ENCODE results near the gene MTHFD1L. TPM values are rescaled to one million over a fixed set of nuclear protein-coding genes. Genes with fewer than 3 reads are reported as not detected.

Gene MTHFD1L
- total and polyA plus RNA-seq, 9 donors = 17.3 to 26.9 (median 24.9) TPM

DNA sequence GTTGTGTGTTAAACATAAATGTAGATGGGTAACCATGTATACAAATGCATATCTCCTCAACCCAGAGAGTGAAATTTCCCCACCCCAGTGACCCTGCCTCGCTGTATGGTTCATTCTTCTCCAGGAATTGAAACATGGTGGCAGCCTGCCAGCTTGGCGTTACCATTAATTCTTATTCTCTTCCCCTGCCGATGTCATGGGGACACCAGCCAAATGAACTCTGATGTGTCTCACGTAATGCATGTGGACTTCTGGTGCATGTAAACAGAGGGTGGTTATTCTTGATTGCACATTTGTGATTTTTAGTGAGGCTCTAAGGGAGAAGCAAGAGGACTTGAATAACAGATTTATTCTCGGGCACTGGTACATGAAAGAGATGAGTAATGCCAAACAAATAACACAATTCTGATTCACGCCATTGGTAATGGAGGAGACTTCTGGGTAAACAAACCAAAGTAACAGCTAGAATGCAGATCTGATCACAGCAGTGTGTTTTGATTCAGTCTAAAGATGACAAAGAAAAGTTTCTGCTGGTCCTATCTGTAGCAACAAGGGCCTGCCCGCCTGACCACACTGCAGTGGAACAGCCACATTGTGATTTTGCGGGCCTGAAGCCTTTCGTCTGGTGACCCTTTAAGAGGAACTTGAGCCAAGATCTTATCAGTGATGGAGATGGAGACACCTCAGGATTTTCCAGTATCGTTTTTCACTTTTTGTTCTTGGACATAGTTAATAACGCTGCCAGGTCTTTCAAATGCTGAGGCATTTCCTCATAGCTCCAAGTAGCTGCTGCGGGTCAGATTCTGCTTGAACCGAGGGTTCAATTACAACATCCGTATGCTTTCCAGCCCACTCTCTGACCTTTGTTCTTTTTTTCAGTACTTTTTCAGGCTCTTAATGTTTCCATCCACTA lies 202.4 kb downstream of the MTHFD1L start:
- H3K36me3 ChIP-seq (ENCODE audit: control insufficient read depth, insufficient read depth, low read length) = no peaks in the 10 kb centered on the region
- no peaks in the 10 kb centered on the region for H3K27me3 ChIP-seq (ENCODE audit: control insufficient read depth, insufficient read depth, low read length)
- H3K27ac ChIP-seq (ENCODE audit: low read length) = peak overlapping the region; percentile 75
- DNase-seq = peak; percentile 83
- no peaks in the 10 kb centered on the region for H3K9me3 ChIP-seq (replicated peaks; ENCODE audit: control insufficient read depth, low read depth, low read length)
- 43% methylated on average over 6 of the region's 14 CpGs for WGBS (ENCODE audit: insufficient coverage)
- no peak overlapping the region for H3K4me3 ChIP-seq (ENCODE audit: low read length)
- peaks cover 40% of the 10 kb centered on the region for H3K4me1 ChIP-seq (ENCODE audit: control insufficient read depth, insufficient read depth, low read length)

DNA sequence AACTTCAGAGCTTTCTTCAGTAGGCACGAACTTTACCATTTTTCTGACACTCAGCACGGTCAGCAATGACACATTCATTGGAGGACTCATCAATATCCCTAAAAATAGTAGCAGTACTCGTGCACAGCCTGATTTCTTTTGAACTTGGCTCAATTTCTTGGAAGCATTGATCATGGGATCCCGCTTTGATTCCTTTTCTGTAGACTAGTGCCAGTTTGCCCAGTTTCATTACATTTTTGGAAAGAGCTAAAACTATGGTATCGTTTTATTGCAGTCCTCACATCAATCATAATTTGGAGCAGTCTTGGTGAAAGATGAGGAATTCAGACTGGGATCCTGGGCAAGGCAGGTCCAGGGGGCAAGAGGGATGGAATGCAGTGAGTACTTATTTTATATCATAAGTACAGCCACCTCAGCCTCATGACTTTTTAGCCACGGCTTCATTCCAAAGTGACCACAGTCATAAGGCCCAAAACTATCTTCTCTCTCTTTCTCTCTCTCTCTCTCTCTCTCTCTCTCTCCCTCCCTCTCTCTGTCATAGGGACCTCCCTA lies 203.3 kb downstream of the MTHFD1L start:
- no peaks in the 10 kb centered on the region for H3K27me3 ChIP-seq (ENCODE audit: control insufficient read depth, insufficient read depth, low read length)
- 71% methylated on average over 5 of the region's 6 CpGs for WGBS (ENCODE audit: insufficient coverage)
- H3K9me3 ChIP-seq (replicated peaks; ENCODE audit: control insufficient read depth, low read depth, low read length) = no peaks in the 10 kb centered on the region
- DNase-seq = no peak
- no peaks in the 10 kb centered on the region for H3K36me3 ChIP-seq (ENCODE audit: control insufficient read depth, insufficient read depth, low read length)
- H3K27ac ChIP-seq (ENCODE audit: low read length) = peak overlapping the region; percentile 75
- peaks cover 43% of the 10 kb centered on the region for H3K4me1 ChIP-seq (ENCODE audit: control insufficient read depth, insufficient read depth, low read length)
- H3K4me3 ChIP-seq (ENCODE audit: low read length) = no peak overlapping the region

- DNase-seq = no peak
- H3K9me3 ChIP-seq (replicated peaks; ENCODE audit: control insufficient read depth, low read depth, low read length) = no peaks in the 10 kb centered on the region
- H3K27ac ChIP-seq (ENCODE audit: low read length) = no peak overlapping the region
- H3K36me3 ChIP-seq (ENCODE audit: control insufficient read depth, insufficient read depth, low read length) = no peaks in the 10 kb centered on the region
- H3K4me3 ChIP-seq (ENCODE audit: low read length) = no peak overlapping the region
- WGBS (ENCODE audit: insufficient coverage) = 89% methylated on average over 7 of the region's 8 CpGs
- H3K27me3 ChIP-seq (ENCODE audit: control insufficient read depth, insufficient read depth, low read length) = no peaks in the 10 kb centered on the region
- H3K4me1 ChIP-seq (ENCODE audit: control insufficient read depth, insufficient read depth, low read length) = peaks cover 41% of the 10 kb centered on the region
Measured at GRCh38 chr6:151069641-151070040, 204.1 kb downstream of the MTHFD1L start.

DNA sequence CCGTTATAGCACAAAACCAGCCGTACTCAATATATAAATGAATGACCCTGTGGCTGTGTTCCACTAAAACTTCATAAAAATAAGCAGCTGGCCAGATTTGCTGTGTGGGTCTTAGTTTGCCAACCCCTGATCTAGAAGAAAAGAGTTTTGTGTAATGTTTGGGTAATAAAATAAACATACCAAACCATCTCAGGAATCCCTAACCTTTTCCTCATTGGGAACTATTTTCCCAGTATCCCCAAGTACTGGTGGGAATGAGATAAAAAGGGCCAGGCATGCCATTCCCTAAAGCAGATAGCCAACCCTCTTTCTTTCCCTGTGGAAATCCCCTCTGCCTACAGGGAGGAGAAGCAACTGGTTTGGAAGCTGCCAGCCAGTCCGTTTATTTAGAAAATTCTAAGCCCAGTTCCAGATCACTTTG lies 205.1 kb downstream of the MTHFD1L start:
- H3K27me3 ChIP-seq (ENCODE audit: control insufficient read depth, insufficient read depth, low read length) = no peaks in the 10 kb centered on the region
- no peak for DNase-seq
- no peaks in the 10 kb centered on the region for H3K9me3 ChIP-seq (replicated peaks; ENCODE audit: control insufficient read depth, low read depth, low read length)
- peaks cover 33% of the 10 kb centered on the region for H3K4me1 ChIP-seq (ENCODE audit: control insufficient read depth, insufficient read depth, low read length)
- no peak overlapping the region for H3K4me3 ChIP-seq (ENCODE audit: low read length)
- H3K36me3 ChIP-seq (ENCODE audit: control insufficient read depth, insufficient read depth, low read length) = no peaks in the 10 kb centered on the region
- peak overlapping the region; percentile 69 for H3K27ac ChIP-seq (ENCODE audit: low read length)
- WGBS (ENCODE audit: insufficient coverage) = no CpG with 5 or more reads among the region's 3 CpGs

GRCh38 chr6:151071295-151071694 lies 205.8 kb downstream of the MTHFD1L start:
- Histone ChIP-seq H3K4me3 (ENCODE audit: low read length) (no peak overlapping the region), H3K9me3 (replicated peaks; ENCODE audit: control insufficient read depth, low read depth, low read length) (no peaks in the 10 kb centered on the region), H3K36me3 (ENCODE audit: control insufficient read depth, insufficient read depth, low read length) (no peaks in the 10 kb centered on the region), H3K4me1 (ENCODE audit: control insufficient read depth, insufficient read depth, low read length) (peaks cover 37% of the 10 kb centered on the region), H3K27ac (ENCODE audit: low read length) (peak overlapping the region; percentile 69), H3K27me3 (ENCODE audit: control insufficient read depth, insufficient read depth, low read length) (no peaks in the 10 kb centered on the region)
- no CpG with 5 or more reads among the region's 8 CpGs for WGBS (ENCODE audit: insufficient coverage)
- peak; percentile 76 for DNase-seq

GRCh38 chr6:151073146-151073545 lies 207.6 kb downstream of the MTHFD1L start:
- Histone ChIP-seq H3K4me3 (ENCODE audit: low read length) (no peak overlapping the region), H3K9me3 (replicated peaks; ENCODE audit: control insufficient read depth, low read depth, low read length) (peaks cover 6% of the 10 kb centered on the region), H3K36me3 (ENCODE audit: control insufficient read depth, insufficient read depth, low read length) (no peaks in the 10 kb centered on the region), H3K4me1 (ENCODE audit: control insufficient read depth, insufficient read depth, low read length) (peaks cover 30% of the 10 kb centered on the region), H3K27ac (ENCODE audit: low read length) (no peak overlapping the region), H3K27me3 (ENCODE audit: control insufficient read depth, insufficient read depth, low read length) (no peaks in the 10 kb centered on the region)
- no CpG with 5 or more reads among the region's 4 CpGs for WGBS (ENCODE audit: insufficient coverage)
- no peak for DNase-seq

- peak; percentile 57 for DNase-seq
- Histone ChIP-seq H3K4me1 (ENCODE audit: control insufficient read depth, insufficient read depth, low read length) (peaks cover 26% of the 10 kb centered on the region), H3K36me3 (ENCODE audit: control insufficient read depth, insufficient read depth, low read length) (no peaks in the 10 kb centered on the region), H3K9me3 (replicated peaks; ENCODE audit: control insufficient read depth, low read depth, low read length) (peaks cover 8% of the 10 kb centered on the region), H3K4me3 (ENCODE audit: low read length) (no peak overlapping the region), H3K27me3 (ENCODE audit: control insufficient read depth, insufficient read depth, low read length) (no peaks in the 10 kb centered on the region), H3K27ac (ENCODE audit: low read length) (no peak overlapping the region)
- WGBS (ENCODE audit: insufficient coverage) = no CpG with 5 or more reads among the region's 1 CpG
Measured at GRCh38 chr6:151073701-151074100, 208.2 kb downstream of the MTHFD1L start.

DNA sequence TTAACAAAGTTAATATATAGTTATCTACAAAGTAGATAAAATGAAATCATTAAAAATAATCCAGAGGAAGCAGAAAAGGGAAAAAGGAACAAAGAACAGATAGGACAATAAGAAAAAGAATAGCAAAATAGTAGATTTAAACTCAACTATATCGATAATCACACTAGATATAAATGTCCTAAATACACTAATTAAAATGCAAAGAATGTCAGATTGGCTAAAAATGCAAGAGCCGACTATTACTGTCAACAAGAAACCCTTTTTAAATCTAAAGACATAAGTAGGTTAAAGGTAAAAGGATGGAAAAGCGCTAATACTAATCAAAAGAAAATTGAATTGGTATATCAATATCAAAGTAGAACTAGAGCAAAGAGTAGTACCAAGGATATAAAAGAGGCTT lies 209.5 kb downstream of the MTHFD1L start:
- Histone ChIP-seq H3K4me3 (ENCODE audit: low read length) (no peak overlapping the region), H3K27me3 (ENCODE audit: control insufficient read depth, insufficient read depth, low read length) (no peaks in the 10 kb centered on the region), H3K4me1 (ENCODE audit: control insufficient read depth, insufficient read depth, low read length) (peaks cover 15% of the 10 kb centered on the region), H3K9me3 (replicated peaks; ENCODE audit: control insufficient read depth, low read depth, low read length) (peaks cover 8% of the 10 kb centered on the region), H3K27ac (ENCODE audit: low read length) (peak overlapping the region; percentile 70), H3K36me3 (ENCODE audit: control insufficient read depth, insufficient read depth, low read length) (no peaks in the 10 kb centered on the region)
- no peak for DNase-seq
- WGBS (ENCODE audit: insufficient coverage) = no CpG with 5 or more reads among the region's 3 CpGs

DNA sequence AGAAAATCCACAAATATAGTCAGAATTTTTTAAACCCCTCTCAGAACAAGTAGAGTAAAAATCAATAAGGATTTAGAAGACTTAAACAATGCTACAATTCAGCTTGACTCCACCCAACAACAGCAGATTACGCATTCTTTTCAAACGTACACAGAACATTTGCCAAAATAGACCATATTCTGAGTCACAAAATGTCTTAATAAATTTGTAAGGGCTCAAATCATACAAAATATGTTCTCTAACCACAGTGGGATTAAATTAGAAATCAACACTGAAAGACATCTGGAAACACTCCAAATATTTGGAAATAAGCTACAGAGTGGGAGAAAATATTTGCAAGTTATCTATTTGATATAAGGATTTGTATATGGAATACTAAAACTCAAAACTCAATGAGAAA lies 210.0 kb downstream of the MTHFD1L start:
- peak; percentile 86 for DNase-seq
- H3K9me3 ChIP-seq (replicated peaks; ENCODE audit: control insufficient read depth, low read depth, low read length) = peaks cover 8% of the 10 kb centered on the region
- no peaks in the 10 kb centered on the region for H3K36me3 ChIP-seq (ENCODE audit: control insufficient read depth, insufficient read depth, low read length)
- H3K27ac ChIP-seq (ENCODE audit: low read length) = peak overlapping the region; percentile 70
- no peaks in the 10 kb centered on the region for H3K27me3 ChIP-seq (ENCODE audit: control insufficient read depth, insufficient read depth, low read length)
- H3K4me1 ChIP-seq (ENCODE audit: control insufficient read depth, insufficient read depth, low read length) = peaks cover 13% of the 10 kb centered on the region
- WGBS (ENCODE audit: insufficient coverage) = no CpG with 5 or more reads among the region's 2 CpGs
- H3K4me3 ChIP-seq (ENCODE audit: low read length) = no peak overlapping the region

- no peaks in the 10 kb centered on the region for H3K36me3 ChIP-seq (ENCODE audit: control insufficient read depth, insufficient read depth, low read length)
- H3K9me3 ChIP-seq (replicated peaks; ENCODE audit: control insufficient read depth, low read depth, low read length) = peaks cover 8% of the 10 kb centered on the region
- no peaks in the 10 kb centered on the region for H3K27me3 ChIP-seq (ENCODE audit: control insufficient read depth, insufficient read depth, low read length)
- H3K4me1 ChIP-seq (ENCODE audit: control insufficient read depth, insufficient read depth, low read length) = peaks cover 11% of the 10 kb centered on the region
- H3K4me3 ChIP-seq (ENCODE audit: low read length) = no peak overlapping the region
- H3K27ac ChIP-seq (ENCODE audit: low read length) = peak overlapping the region; percentile 70
- 83% methylated on average over 1 of the region's 5 CpGs for WGBS (ENCODE audit: insufficient coverage)
- DNase-seq = peak; percentile 64
Measured at GRCh38 chr6:151075930-151076555, 210.5 kb downstream of the MTHFD1L start.
